ENCODE results near the gene SKAP2. TPM values are rescaled to one million over a fixed set of nuclear protein-coding genes. Genes with fewer than 3 reads are reported as not detected.
A peak's percentile ranks its signal among the peaks of the same experiment; 100 is the strongest.

SKAP2 gene
- total RNA-seq, 6 donors from 2014 or later: 21.7 to 57.2 (median 32.6) TPM

- H3K27ac ChIP-seq: no peak overlapping the region
- no peak for DNase-seq
- no peak overlapping the region for H3K4me3 ChIP-seq
- TF ChIP-seq POLR2A (IDR thresholded peaks at IDR 0.05) (no peak), POLR2AphosphoS5 (IDR thresholded peaks at IDR 0.05) (no peak), EP300 (IDR thresholded peaks at IDR 0.05) (no peak), CTCF (IDR thresholded peaks at IDR 0.05) (no peak)
- H3K36me3 ChIP-seq: no peaks in the 10 kb centered on the region
- no peak for ATAC-seq (ENCODE audit: low FRiP score in 2 of 2)
- WGBS, 2 donors: 93 to 100% methylated on average over 3 of the region's 3 CpGs
- no peaks in the 10 kb centered on the region for H3K4me1 ChIP-seq
- H3K9me3 ChIP-seq: no peaks in the 10 kb centered on the region
- no peaks in the 10 kb centered on the region for H3K27me3 ChIP-seq
Measured at GRCh38 chr7:26633557-26633956, 230.8 kb downstream of the SKAP2 start.

- Histone ChIP-seq H3K27me3 (no peaks in the 10 kb centered on the region), H3K4me3 (no peak overlapping the region), H3K4me1 (no peaks in the 10 kb centered on the region), H3K9me3 (no peaks in the 10 kb centered on the region), H3K36me3 (no peaks in the 10 kb centered on the region), H3K27ac (no peak overlapping the region)
- no peak for ATAC-seq (ENCODE audit: low FRiP score in 2 of 2)
- 94 to 96% methylated on average over 6 of the region's 6 CpGs for WGBS, 2 donors
- TF ChIP-seq POLR2A (IDR thresholded peaks at IDR 0.05): no peak
- no peak for TF ChIP-seq EP300 (IDR thresholded peaks at IDR 0.05)
- DNase-seq: no peak
Measured at GRCh38 chr7:26631601-26632000, 232.8 kb downstream of the SKAP2 start.

GRCh38 chr7:26630941-26631580 lies 233.3 kb downstream of the SKAP2 start:
- no peak overlapping the region for H3K27ac ChIP-seq
- WGBS, 2 donors: 93% methylated on average over 14 of the region's 14 CpGs
- TF ChIP-seq EP300 (IDR thresholded peaks at IDR 0.05) (no peak), POLR2AphosphoS5 (IDR thresholded peaks at IDR 0.05) (no peak), CTCF (IDR thresholded peaks at IDR 0.05) (no peak), POLR2A (IDR thresholded peaks at IDR 0.05) (no peak)
- ATAC-seq (ENCODE audit: low FRiP score in 2 of 2) (no peak), DNase-seq (no peak)
- H3K9me3 ChIP-seq: no peaks in the 10 kb centered on the region
- H3K36me3 ChIP-seq: no peaks in the 10 kb centered on the region
- no peaks in the 10 kb centered on the region for H3K27me3 ChIP-seq
- H3K4me3 ChIP-seq: no peak overlapping the region
- no peaks in the 10 kb centered on the region for H3K4me1 ChIP-seq

- H3K4me3 ChIP-seq: no peak overlapping the region
- WGBS, 2 donors: 75 to 87% methylated on average over 2 to 4 of the region's 4 CpGs
- no peak for ATAC-seq (ENCODE audit: low FRiP score in 2 of 2)
- no peak overlapping the region for H3K27ac ChIP-seq
- TF ChIP-seq POLR2AphosphoS5 (IDR thresholded peaks at IDR 0.05): no peak
- no peak for TF ChIP-seq POLR2A (IDR thresholded peaks at IDR 0.05)
- no peak for TF ChIP-seq EP300 (IDR thresholded peaks at IDR 0.05)
- no peak for TF ChIP-seq CTCF (IDR thresholded peaks at IDR 0.05)
- H3K9me3 ChIP-seq: no peaks in the 10 kb centered on the region
- H3K27me3 ChIP-seq: no peaks in the 10 kb centered on the region
- no peaks in the 10 kb centered on the region for H3K4me1 ChIP-seq
- peak in 1 of 2 donors; percentile 51 for DNase-seq
- no peaks in the 10 kb centered on the region for H3K36me3 ChIP-seq
Measured at GRCh38 chr7:26630361-26630760, 234.0 kb downstream of the SKAP2 start.

GRCh38 chr7:26629696-26630095 lies 234.7 kb downstream of the SKAP2 start:
- 77 to 80% methylated on average over 3 of the region's 3 CpGs for WGBS, 2 donors
- Histone ChIP-seq H3K27ac (no peak overlapping the region), H3K27me3 (no peaks in the 10 kb centered on the region), H3K4me1 (no peaks in the 10 kb centered on the region), H3K4me3 (no peak overlapping the region), H3K9me3 (no peaks in the 10 kb centered on the region), H3K36me3 (no peaks in the 10 kb centered on the region)
- TF ChIP-seq POLR2A (IDR thresholded peaks at IDR 0.05) (no peak), EP300 (IDR thresholded peaks at IDR 0.05) (no peak), POLR2AphosphoS5 (IDR thresholded peaks at IDR 0.05) (no peak), CTCF (IDR thresholded peaks at IDR 0.05) (no peak)
- no peak for DNase-seq
- ATAC-seq (ENCODE audit: low FRiP score in 2 of 2): no peak
